K562 (cell line): ENCODE measurements around the gene MYADML2. TPM values are rescaled to one million over a fixed set of nuclear protein-coding genes. Genes with fewer than 3 reads are reported as not detected.

ENCODE experiments used
- ATAC-seq: fragments of 200-7000 bp; cut with Tn5 transposase; 3 replicates; pipeline ENCODE4 v1.9.1; 2020; ENCODE audit warnings: moderate library complexity
- BruUV-seq: library from RNA; stranded (reverse); fragments of 400-500 nt; replicated peaks from 2 replicates; lab custom pipeline; 2021; lab: Mats Ljungman, UMichigan
- CTCF ChIA-PET: fragments of 300-600 bp; formaldehyde crosslinking; extraction: SDS; loops from one replicate; lab custom pipeline; 2021; ENCODE audit warnings: low intra/inter-chr PET ratio; lab: Yijun Ruan, JAX
- POLR2A ChIA-PET: fragments of 300-600, 350-650 bp; sonication (Branson Sonifier 250); formaldehyde crosslinking; extraction: SDS; loops from one replicate; lab custom pipeline; 2021; ENCODE audit warnings: antibody characterized with exemption, inconsistent platforms; lab: Yijun Ruan, JAX
- DNase-seq, 4 experiments: peaks; one replicate each; pipeline versions ENCODE4 v3.0.0 to v3.0.0-alpha.2; 2011 to 2018; ENCODE audit warnings: low spot score in 3 of 4, mixed read lengths in 3 of 4; ENCODE audit errors: extremely low read depth in 1 of 4
- FAIRE-seq: peaks from 2 replicates; lab custom pipeline; 2011; peaks lifted over from hg19 to GRCh38; lab: Jason Lieb, UNC
- H2AFZ ChIP-seq: 2 replicates; pipeline ENCODE4 v1.6.0; 2011; ENCODE audit warnings: low read depth, low read length, control low read depth, inconsistent platforms
- H3K27ac ChIP-seq: fragments of 200-600 bp; 3 replicates; pipeline ENCODE4 v1.8.0; 2011; ENCODE audit warnings: low read depth, mild to moderate bottlenecking, control low read depth, inconsistent platforms, low read length, moderate library complexity, mixed read lengths; ENCODE audit errors: extremely low read depth
- H3K27me3 ChIP-seq, 2 experiments: fragments of 300-600 bp in 1 of 2; 2 replicates in 1 of 2; 3 replicates in 1 of 2; pipeline versions ENCODE4 v1.6.0 to v1.8.0; 2011; ENCODE audit warnings: inconsistent platforms in 2 of 2, low read length in 2 of 2, mild to moderate bottlenecking in 1 of 2, mixed read lengths in 1 of 2, moderate library complexity in 1 of 2; ENCODE audit not compliant: control insufficient read depth in 2 of 2, insufficient read depth in 2 of 2
- H3K36me3 ChIP-seq: fragments of 300-600 bp; 3 replicates; pipeline ENCODE4 v1.8.0; 2011; ENCODE audit warnings: mild to moderate bottlenecking, low read length, inconsistent platforms; ENCODE audit not compliant: control insufficient read depth, insufficient read depth
- H3K4me1 ChIP-seq, 2 experiments: fragments of 200-600 bp in 1 of 2; replicated peaks in 1 of 2; 2 replicates in 1 of 2; 3 replicates in 1 of 2; pipeline versions ENCODE4 v1.5.1 to v1.8.0; 2011; ENCODE audit warnings: inconsistent platforms in 2 of 2, low read length in 2 of 2, mild to moderate bottlenecking in 1 of 2, mixed read lengths in 1 of 2, moderate library complexity in 1 of 2; ENCODE audit not compliant: control insufficient read depth in 2 of 2, insufficient read depth in 2 of 2
- H3K4me2 ChIP-seq: 2 replicates; pipeline ENCODE4 v1.6.1; 2011; ENCODE audit warnings: low read length, control low read depth, inconsistent platforms, mixed read lengths; ENCODE audit not compliant: insufficient read depth
- H3K4me3 ChIP-seq: fragments of 200-600 bp; sonication (generic), shearing (Covaris generic); 2 replicates; pipeline ENCODE4 v1.5.1; 2016; ENCODE audit warnings: control low read depth, inconsistent platforms
- H3K79me2 ChIP-seq: fragments of 200-600 bp; 3 replicates; pipeline ENCODE4 v1.8.0; 2011; ENCODE audit warnings: low read length, inconsistent platforms; ENCODE audit not compliant: control insufficient read depth, insufficient read depth
- H3K9ac ChIP-seq, 2 experiments: 2 replicates each; pipeline versions ENCODE4 v1.6.0 to v1.6.1; 2011; ENCODE audit warnings: low read depth in 2 of 2, low read length in 2 of 2, control low read depth in 1 of 2, inconsistent platforms in 1 of 2, mild to moderate bottlenecking in 1 of 2, mixed read lengths in 1 of 2; ENCODE audit not compliant: insufficient read depth in 1 of 2
- H3K9me1 ChIP-seq: one replicate; pipeline ENCODE4 v1.6.0; 2011; ENCODE audit warnings: inconsistent platforms, mild to moderate bottlenecking, low read length, moderate library complexity; ENCODE audit not compliant: control insufficient read depth, insufficient read depth
- H3K9me3 ChIP-seq: replicated peaks from 2 replicates; pipeline ENCODE4 v1.5.1; 2011; ENCODE audit warnings: low read depth, low read length, inconsistent platforms; ENCODE audit not compliant: control insufficient read depth, insufficient read depth
- H4K20me1 ChIP-seq: replicated peaks from 2 replicates; pipeline ENCODE4 v1.6.1; 2011; ENCODE audit warnings: low read length, inconsistent platforms, mixed read lengths; ENCODE audit not compliant: control insufficient read depth, insufficient read depth
- POLR2AphosphoS2 ChIP-seq: IDR thresholded peaks from 2 replicates; pipeline ENCODE4 v1.6.1; 2012; ENCODE audit warnings: low read length, improper control_type of control experiment
- POLR2G ChIP-seq: fragments of 200-400 bp; formaldehyde crosslinking; IDR thresholded peaks from 2 replicates; pipeline ENCODE4 v1.6.1; 2017; ENCODE audit warnings: low read depth, mild to moderate bottlenecking, antibody characterized with exemption, low read length, moderate library complexity
- RBFOX2 ChIP-seq: fragments of 200-400 bp; formaldehyde crosslinking; IDR thresholded peaks from 2 replicates; pipeline ENCODE4 v1.6.1; 2017; ENCODE audit warnings: low read depth, mild to moderate bottlenecking, low read length, moderate library complexity
- ZNF184 ChIP-seq: sonication (generic); formaldehyde crosslinking; IDR thresholded peaks from 2 replicates; pipeline ENCODE4 v1.5.0; 2020; ENCODE audit warnings: missing genetic modification reagents
- WGBS: fragments of 100-300 bp; shearing (Covaris generic); methylation state at CpG from one replicate; pipeline ENCODE4 v1.1.6; 2016; ENCODE audit warnings: low coverage, mixed read lengths; ENCODE audit not compliant: insufficient coverage; ENCODE audit errors: missing lambda C conversion rate; 5-methylcytosine and 5-hydroxymethylcytosine counted together
- in situ Hi-C: fragments of 300-500 bp; cut with MboI; formaldehyde crosslinking; loops from 4 replicates; pipeline ENCODE4 v1.15.0; 2018; ENCODE audit warnings: inconsistent platforms, mixed read lengths
- intact Hi-C: fragments of 100-400 bp; cut with micrococcal nuclease; formaldehyde crosslinking; loops from 2 replicates; pipeline ENCODE4 v1.14.2; 2022
- polyA plus RNA-seq, 8 experiments: library from polyadenylated mRNA; depleted of rRNA in 4 of 8; stranded (reverse) in 5 of 8; unstranded in 3 of 8; fragments of >200 nt; fragmentation: Nextera tagmentation in 2 of 8; fragmentation: Illumina TruSeq in 1 of 8; extraction: Ambion mirVana in 2 of 8; extraction: Trizol in 1 of 8; gene quantifications; 2 replicates each; pipeline versions ENCODE4 v1.2.1 to v1.2.3, GENCODE V29; 2011 to 2014; ENCODE audit warnings: inconsistent platforms in 1 of 8, missing spikeins in 1 of 8
- total RNA-seq, 7 experiments: library from RNA; depleted of rRNA in 6 of 7; stranded (reverse); fragments of >200 nt in 6 of 7; fragmentation: Illumina TruSeq in 2 of 7; extraction: Trizol in 2 of 7; gene quantifications; 2 replicates each; pipeline versions ENCODE4 v1.2.1 to v1.2.3, GENCODE V29; 2011 to 2021; ENCODE audit warnings: low replicate concordance in 1 of 7
- TF ChIP-seq, protein P1 (sequence below): sonication (generic); formaldehyde crosslinking; IDR thresholded peaks from 2 replicates; pipeline ENCODE4 v1.8.1; 2023; ENCODE audit warnings: mild to moderate bottlenecking, missing genetic modification reagents

Gene MYADML2
- total and polyA plus RNA-seq, 9 of the 15 experiments (the other 6 are each of a cell fraction or from before 2014, with no cell fraction given), result not detected

DNA sequence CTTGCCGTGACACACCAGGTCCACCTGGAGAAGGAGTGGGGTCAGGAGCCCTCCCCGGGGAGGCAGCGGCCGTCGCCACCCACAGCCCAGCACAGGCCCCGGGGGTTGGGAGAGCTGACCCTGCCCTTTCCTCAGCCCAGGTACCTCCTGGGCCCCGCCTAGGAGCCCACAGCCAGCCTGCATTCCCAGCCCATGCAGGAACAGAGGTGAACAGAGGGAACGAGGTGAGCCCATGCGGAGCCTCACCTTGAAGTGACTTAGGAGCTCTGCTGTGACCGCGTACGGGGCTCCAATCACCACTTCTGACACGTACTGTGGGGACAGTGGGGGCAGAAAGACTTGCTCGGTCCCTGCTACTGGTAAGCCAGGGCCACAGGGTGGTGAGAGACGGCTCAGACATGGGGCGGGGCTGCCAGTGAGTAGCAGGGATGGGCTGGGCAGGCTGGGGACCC is 41.6 kb downstream of the MYADML2 start:
- no peak overlapping the region for H3K27ac ChIP-seq
- TF ChIP-seq RBFOX2 (peak; percentile 45; the same call in 1 of the 2 replicates), POLR2AphosphoS2 (peak; percentile 42; the same call in 1 of the 2 replicates), ZNF184 (no peak), POLR2G (peak; percentile 51; the same call in 1 of the 2 replicates)
- TF ChIP-seq, protein P1, sequence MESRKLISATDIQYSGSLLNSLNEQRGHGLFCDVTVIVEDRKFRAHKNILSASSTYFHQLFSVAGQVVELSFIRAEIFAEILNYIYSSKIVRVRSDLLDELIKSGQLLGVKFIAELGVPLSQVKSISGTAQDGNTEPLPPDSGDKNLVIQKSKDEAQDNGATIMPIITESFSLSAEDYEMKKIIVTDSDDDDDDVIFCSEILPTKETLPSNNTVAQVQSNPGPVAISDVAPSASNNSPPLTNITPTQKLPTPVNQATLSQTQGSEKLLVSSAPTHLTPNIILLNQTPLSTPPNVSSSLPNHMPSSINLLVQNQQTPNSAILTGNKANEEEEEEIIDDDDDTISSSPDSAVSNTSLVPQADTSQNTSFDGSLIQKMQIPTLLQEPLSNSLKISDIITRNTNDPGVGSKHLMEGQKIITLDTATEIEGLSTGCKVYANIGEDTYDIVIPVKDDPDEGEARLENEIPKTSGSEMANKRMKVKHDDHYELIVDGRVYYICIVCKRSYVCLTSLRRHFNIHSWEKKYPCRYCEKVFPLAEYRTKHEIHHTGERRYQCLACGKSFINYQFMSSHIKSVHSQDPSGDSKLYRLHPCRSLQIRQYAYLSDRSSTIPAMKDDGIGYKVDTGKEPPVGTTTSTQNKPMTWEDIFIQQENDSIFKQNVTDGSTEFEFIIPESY (CRISPR knock-in tag), result peak; percentile 52
- H3K4me3 ChIP-seq, result no peak overlapping the region
- DNase-seq (no peak), ATAC-seq (no peak), FAIRE-seq (no peak)
- in situ Hi-C loops, result no loop called here
- H3K9me3 ChIP-seq, result no peaks in the 10 kb centered on the region
- no peaks in the 10 kb centered on the region; the same call in 1 of the 2 replicates for H4K20me1 ChIP-seq
- BruUV-seq, result no TSS peak
- 82% methylated on average over 15 of the region's 16 CpGs for WGBS
- CTCF ChIA-PET, result no interaction called here
- POLR2A ChIA-PET, result interaction anchor here (0.5 to 0.6 kb wide), 2 partner anchors 13 to 37 kb away, joined by 3 read pairs; no protein-coding TSS in a partner anchor
- no peak overlapping the region for H2AFZ ChIP-seq
- H3K9me1 ChIP-seq, result peaks cover 3% of the 10 kb centered on the region
- no peak overlapping the region for H3K9ac ChIP-seq
- H3K36me3 ChIP-seq, result peaks cover 69% of the 10 kb centered on the region; the same call in 2 of the 3 replicates
- peaks cover 20 to 95% of the 10 kb centered on the region in 2 experiments for H3K4me1 ChIP-seq
- peaks cover 15% of the 10 kb centered on the region for H3K79me2 ChIP-seq
- intact Hi-C loops, result no loop called here
- H3K4me2 ChIP-seq, result no peak overlapping the region
- H3K27me3 ChIP-seq, result no peaks in the 10 kb centered on the region
